H9 (cell line): ENCODE results near the gene CCR5. TPM values are rescaled to one million over a fixed set of nuclear protein-coding genes. Genes with fewer than 3 reads are reported as not detected.

Experiments used
- DNase-seq: peaks from one replicate; pipeline ENCODE4 v3.0.0-alpha.2; 2017
- H2AFZ ChIP-seq: one replicate; pipeline ENCODE4 v1.6.1; 2013; ENCODE audit warnings: mild to moderate bottlenecking, low read length, control low read depth, moderate library complexity
- H2AK5ac ChIP-seq: 2 replicates; pipeline ENCODE4 v1.6.1; 2013; ENCODE audit warnings: low read length, control low read depth, mixed read lengths; ENCODE audit not compliant: insufficient read length
- H2BK120ac ChIP-seq: one replicate; pipeline ENCODE4 v1.6.1; 2013; ENCODE audit warnings: low read depth, mild to moderate bottlenecking, low read length, control low read depth, inconsistent platforms; ENCODE audit not compliant: poor library complexity, severe bottlenecking
- H2BK12ac ChIP-seq: 2 replicates; pipeline ENCODE4 v1.6.1; 2013; ENCODE audit warnings: low read length, control low read depth, mixed read lengths, low read depth; ENCODE audit not compliant: insufficient read length
- H2BK15ac ChIP-seq: 2 replicates; pipeline ENCODE4 v1.6.1; 2013; ENCODE audit warnings: low read depth, low read length, control low read depth
- H2BK20ac ChIP-seq: one replicate; pipeline ENCODE4 v1.6.1; 2013; ENCODE audit warnings: low read depth, mild to moderate bottlenecking, low read length, control low read depth, inconsistent platforms; ENCODE audit not compliant: poor library complexity, severe bottlenecking
- H2BK5ac ChIP-seq: 2 replicates; pipeline ENCODE4 v1.6.1; 2013; ENCODE audit warnings: low read length, control low read depth, mixed read lengths; ENCODE audit not compliant: insufficient read length
- H3K14ac ChIP-seq: 2 replicates; pipeline ENCODE4 v1.6.1; 2013; ENCODE audit warnings: low read length, control low read depth; ENCODE audit not compliant: insufficient read depth
- H3K18ac ChIP-seq: 2 replicates; pipeline ENCODE4 v1.6.1; 2013; ENCODE audit warnings: low read depth, mild to moderate bottlenecking, mixed read lengths, low read length, control low read depth; ENCODE audit not compliant: insufficient read length
- H3K23ac ChIP-seq: 2 replicates; pipeline ENCODE4 v1.6.1; 2013; ENCODE audit warnings: low read length, control low read depth, mixed read lengths, low read depth; ENCODE audit not compliant: insufficient read length
- H3K23me2 ChIP-seq: 2 replicates; pipeline ENCODE4 v1.6.1; 2013; ENCODE audit warnings: low read depth, mild to moderate bottlenecking, mixed read lengths, low read length, control low read depth; ENCODE audit not compliant: insufficient read length, poor library complexity, severe bottlenecking
- H3K27ac ChIP-seq: 2 replicates; pipeline ENCODE4 v1.5.1; 2013; ENCODE audit warnings: low read length, control low read depth, mixed read lengths, low read depth; ENCODE audit not compliant: insufficient read length
- H3K27me3 ChIP-seq: 2 replicates; pipeline ENCODE4 v1.6.1; 2013; ENCODE audit warnings: low read length, control low read depth, inconsistent platforms; ENCODE audit not compliant: insufficient read depth
- H3K4ac ChIP-seq: 2 replicates; pipeline ENCODE4 v1.6.1; 2013; ENCODE audit warnings: low read depth, mild to moderate bottlenecking, control low read depth, inconsistent platforms, low read length, moderate library complexity
- H3K4me1 ChIP-seq: 2 replicates; pipeline ENCODE4 v1.6.1; 2013; ENCODE audit warnings: low read length, control low read depth, inconsistent platforms; ENCODE audit not compliant: insufficient read depth
- H3K4me2 ChIP-seq: 2 replicates; pipeline ENCODE4 v1.6.1; 2013; ENCODE audit warnings: low read length, control low read depth, mixed read lengths; ENCODE audit not compliant: insufficient read length, insufficient read depth
- H3K56ac ChIP-seq: 2 replicates; pipeline ENCODE4 v1.6.1; 2013; ENCODE audit warnings: low read depth, mild to moderate bottlenecking, mixed read lengths, low read length, control low read depth; ENCODE audit not compliant: insufficient read length
- H3K79me1 ChIP-seq: 2 replicates; pipeline ENCODE4 v1.6.1; 2013; ENCODE audit warnings: low read depth, mild to moderate bottlenecking, moderate library complexity, low read length, control low read depth, inconsistent platforms; ENCODE audit not compliant: insufficient read depth, poor library complexity, severe bottlenecking
- H3K79me2 ChIP-seq: 2 replicates; pipeline ENCODE4 v1.6.1; 2013; ENCODE audit warnings: low read length, control low read depth, inconsistent platforms; ENCODE audit not compliant: insufficient read depth
- H3K9ac ChIP-seq: 2 replicates; pipeline ENCODE4 v1.6.1; 2013; ENCODE audit warnings: low read length, control low read depth, mixed read lengths; ENCODE audit not compliant: insufficient read length; ENCODE audit errors: extremely low read depth
- H3K9me3 ChIP-seq: one replicate; pipeline ENCODE4 v1.6.1; 2013; ENCODE audit warnings: low read depth, low read length, inconsistent platforms; ENCODE audit not compliant: control insufficient read depth
- H3T11ph ChIP-seq: one replicate; pipeline ENCODE4 v1.6.1; 2013; ENCODE audit warnings: mild to moderate bottlenecking, low read length, control low read depth, inconsistent platforms
- H4K20me1 ChIP-seq: one replicate; pipeline ENCODE4 v1.6.1; 2013; ENCODE audit not compliant: control insufficient read depth, insufficient read length, insufficient read depth
- H4K5ac ChIP-seq: 2 replicates; pipeline ENCODE4 v1.6.1; 2013; ENCODE audit warnings: low read depth, mild to moderate bottlenecking, mixed read lengths, low read length, control low read depth; ENCODE audit not compliant: insufficient read length
- H4K8ac ChIP-seq: replicated peaks from 2 replicates; pipeline ENCODE4 v1.6.1; 2013; ENCODE audit warnings: low read length, control low read depth, mixed read lengths, low read depth; ENCODE audit not compliant: insufficient read length
- H4K91ac ChIP-seq: 2 replicates; pipeline ENCODE4 v1.6.1; 2013; ENCODE audit warnings: low read depth, mild to moderate bottlenecking, moderate library complexity, mixed read lengths, low read length, control low read depth; ENCODE audit not compliant: insufficient read length
- H3K27ac Mint-ChIP-seq, 3 experiments: 2 replicates in 2 of 3; 3 replicates in 1 of 3; pipeline ENCODE4 v1.8.0; 2020 to 2021; ENCODE audit warnings: mixed read lengths in 3 of 3, mild to moderate bottlenecking in 1 of 3, moderate library complexity in 1 of 3
- H3K27me3 Mint-ChIP-seq: 2 replicates; pipeline ENCODE4 v1.8.0; 2021; ENCODE audit warnings: low read depth, mild to moderate bottlenecking, moderate library complexity, mixed read lengths
- H3K36me3 Mint-ChIP-seq, 3 experiments: 2 replicates in 2 of 3; 3 replicates in 1 of 3; pipeline ENCODE4 v1.8.0; 2020 to 2021; ENCODE audit warnings: low read depth in 3 of 3, mixed read lengths in 3 of 3; ENCODE audit not compliant: insufficient read depth in 1 of 3
- H3K4me1 Mint-ChIP-seq, 2 experiments: 2 replicates each; pipeline ENCODE4 v1.8.0; 2020; ENCODE audit warnings: mixed read lengths in 2 of 2
- H3K4me3 Mint-ChIP-seq, 2 experiments: 2 replicates in 1 of 2; 3 replicates in 1 of 2; pipeline ENCODE4 v1.8.0; 2020 to 2021; ENCODE audit warnings: mild to moderate bottlenecking in 2 of 2, mixed read lengths in 2 of 2, moderate library complexity in 1 of 2
- H3K9me3 Mint-ChIP-seq, 2 experiments: 2 replicates in 1 of 2; 3 replicates in 1 of 2; pipeline ENCODE4 v1.8.0; 2020; ENCODE audit warnings: mild to moderate bottlenecking in 2 of 2, mixed read lengths in 2 of 2, moderate library complexity in 1 of 2
- CTCF ChIP-seq: fragments of 200-600 bp; sonication (generic); conservative IDR thresholded peaks from 3 replicates; pipeline ENCODE4 v1.8.0; 2021; ENCODE audit warnings: antibody characterized with exemption, mild to moderate bottlenecking
- WGBS: extraction: QIAGEN DNeasy Blood & Tissue Kit; methylation state at CpG from one replicate; pipeline ENCODE4 v1.1.7; 2013; ENCODE audit warnings: missing lambda C conversion rate, low lambda C conversion rate, mixed read lengths; ENCODE audit not compliant: insufficient read length; ENCODE audit errors: extremely low coverage; 5-methylcytosine and 5-hydroxymethylcytosine counted together
- total RNA-seq: library from RNA; stranded (reverse); gene quantifications from 2 replicates; pipeline ENCODE4 v1.2.1, GENCODE V29; 2021

CCR5 gene
- total RNA-seq, 1 experiment from 2014 or later: not detected

GRCh38 chr3:46354478-46354877 lies 16.3 kb upstream of the CCR5 start:
- Mint-ChIP-seq H3K27me3 (peaks cover 25% of the 10 kb centered on the region), H3K4me3 (no peak overlapping the region), H3K4me1 (peaks cover 7 to 10% of the 10 kb centered on the region in 2 experiments), H3K27ac (no peak overlapping the region), H3K9me3 (no peaks in the 10 kb centered on the region), H3K36me3 (no peaks in the 10 kb centered on the region)
- Histone ChIP-seq H3K23ac (no peak overlapping the region), H3K14ac (no peak overlapping the region), H2BK120ac (no peak overlapping the region), H2BK12ac (no peak overlapping the region), H3K18ac (no peak overlapping the region), H3T11ph (no peak overlapping the region), H4K20me1 (no peaks in the 10 kb centered on the region), H3K9ac (no peak overlapping the region), H2BK15ac (no peak overlapping the region), H4K91ac (no peak overlapping the region), H4K8ac (no peak overlapping the region), H3K79me2 (no peaks in the 10 kb centered on the region), H2BK20ac (no peak overlapping the region), H3K27me3 (no peaks in the 10 kb centered on the region; the same call in 1 of the 2 replicates), H3K56ac (no peak overlapping the region), H4K5ac (no peak overlapping the region), H3K9me3 (no peaks in the 10 kb centered on the region), H3K79me1 (no peaks in the 10 kb centered on the region), H3K23me2 (no peaks in the 10 kb centered on the region), H3K4me1 (0 out of 2 replicates have a peak, but pooled peaks cover 2% of the 10 kb centered on the region), H2AFZ (no peak overlapping the region), H2AK5ac (no peak overlapping the region), H3K27ac (no peak overlapping the region), H2BK5ac (no peak overlapping the region), H3K4ac (no peak overlapping the region), H3K4me2 (no peak overlapping the region)
- no peak for DNase-seq
- TF ChIP-seq CTCF: no peak
- no CpG with 5 or more reads among the region's 1 CpG for WGBS
